Loucy (cell line): ENCODE data around the gene PLCG2.

Experiments used
- EZH2phosphoT487 ChIP-seq: fragments of 200-600 bp; IDR thresholded peaks from 2 replicates; pipeline ENCODE4 v1.6.1; 2018; ENCODE audit warnings: antibody characterized with exemption, mild to moderate bottlenecking, moderate library complexity, borderline replicate concordance
- TF ChIP-seq, protein P1 (sequence below): fragments of 200-600 bp; sonication (generic); conservative IDR thresholded peaks from 2 replicates; pipeline ENCODE4 v1.5.1; 2014; ENCODE audit warnings: mild to moderate bottlenecking, antibody characterized with exemption, low read length

DNA sequence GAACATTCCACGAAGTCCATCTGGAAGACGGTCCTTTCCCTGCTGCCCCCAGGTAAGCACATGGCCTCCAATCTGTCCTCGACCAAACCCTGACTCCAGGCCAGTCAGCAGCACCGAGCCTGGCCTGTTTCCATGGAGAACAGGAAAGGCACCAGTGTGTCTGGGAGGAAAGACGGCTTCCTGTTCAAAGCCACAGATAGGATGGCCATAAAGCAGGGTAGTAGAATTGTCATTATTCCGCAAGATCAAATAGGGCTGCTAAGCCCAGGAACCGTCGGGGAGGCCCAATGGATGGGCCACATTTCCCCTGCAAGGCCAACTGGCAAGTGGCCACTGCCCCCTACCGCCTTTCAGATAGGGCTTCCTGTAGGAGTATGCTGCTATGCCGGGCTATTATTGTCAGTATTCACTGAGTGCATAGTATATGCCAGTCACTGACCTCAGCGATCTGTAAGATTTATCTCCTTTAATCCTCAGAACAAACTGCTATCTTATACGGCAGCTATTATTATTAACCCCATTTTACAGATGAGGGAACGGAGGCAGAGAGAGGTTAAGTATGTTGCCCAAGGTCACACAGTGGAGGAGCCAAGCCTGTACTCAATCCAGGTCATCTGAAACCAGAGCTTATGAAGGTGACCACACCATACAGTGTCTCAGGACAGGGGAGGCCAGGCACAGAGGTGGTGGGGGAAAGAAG is 23.0 kb upstream of the PLCG2 start:
- TF ChIP-seq, protein P1, sequence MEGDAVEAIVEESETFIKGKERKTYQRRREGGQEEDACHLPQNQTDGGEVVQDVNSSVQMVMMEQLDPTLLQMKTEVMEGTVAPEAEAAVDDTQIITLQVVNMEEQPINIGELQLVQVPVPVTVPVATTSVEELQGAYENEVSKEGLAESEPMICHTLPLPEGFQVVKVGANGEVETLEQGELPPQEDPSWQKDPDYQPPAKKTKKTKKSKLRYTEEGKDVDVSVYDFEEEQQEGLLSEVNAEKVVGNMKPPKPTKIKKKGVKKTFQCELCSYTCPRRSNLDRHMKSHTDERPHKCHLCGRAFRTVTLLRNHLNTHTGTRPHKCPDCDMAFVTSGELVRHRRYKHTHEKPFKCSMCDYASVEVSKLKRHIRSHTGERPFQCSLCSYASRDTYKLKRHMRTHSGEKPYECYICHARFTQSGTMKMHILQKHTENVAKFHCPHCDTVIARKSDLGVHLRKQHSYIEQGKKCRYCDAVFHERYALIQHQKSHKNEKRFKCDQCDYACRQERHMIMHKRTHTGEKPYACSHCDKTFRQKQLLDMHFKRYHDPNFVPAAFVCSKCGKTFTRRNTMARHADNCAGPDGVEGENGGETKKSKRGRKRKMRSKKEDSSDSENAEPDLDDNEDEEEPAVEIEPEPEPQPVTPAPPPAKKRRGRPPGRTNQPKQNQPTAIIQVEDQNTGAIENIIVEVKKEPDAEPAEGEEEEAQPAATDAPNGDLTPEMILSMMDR = peak; percentile 54
- TF ChIP-seq EZH2phosphoT487 = no peak
